BE2C (cell line): ENCODE measurements around the gene MTA1.

ENCODE experiments used
- DNase-seq: peaks from one replicate; pipeline ENCODE4 v3.0.0-alpha.2; 2020
- H3K27me3 ChIP-seq: fragments of 250-450 bp; sonication (Bioruptor Pico); 2 replicates; pipeline ENCODE4 v1.5.1; 2020; ENCODE audit warnings: mild to moderate bottlenecking
- H3K36me3 ChIP-seq: fragments of 250-450 bp; sonication (Bioruptor Pico); 2 replicates; pipeline ENCODE4 v1.5.1; 2020; ENCODE audit warnings: mild to moderate bottlenecking
- H3K4me1 ChIP-seq: fragments of 250-450 bp; sonication (Bioruptor Pico); 2 replicates; pipeline ENCODE4 v1.5.1; 2020
- H3K4me3 ChIP-seq: 2 replicates; pipeline ENCODE4 v1.5.1; 2011; ENCODE audit warnings: low read depth, low read length
- H3K9me3 ChIP-seq: fragments of 250-450 bp; sonication (Bioruptor Pico); 2 replicates; pipeline ENCODE4 v1.5.1; 2020
- CTCF ChIP-seq: IDR thresholded peaks from 2 replicates; pipeline ENCODE4 v1.5.1; 2012; ENCODE audit warnings: mild to moderate bottlenecking, low read depth, low read length

MTA1 gene

GRCh38 chr14:105484069-105484996 lies 64.7 kb downstream of the MTA1 start:
- Histone ChIP-seq H3K4me1 (peaks cover 60% of the 10 kb centered on the region), H3K36me3 (peaks cover 6% of the 10 kb centered on the region), H3K4me3 (no peak overlapping the region), H3K9me3 (no peaks in the 10 kb centered on the region), H3K27me3 (no peaks in the 10 kb centered on the region)
- TF ChIP-seq CTCF, result no peak
- DNase-seq, result no peak

- peaks cover 55% of the 10 kb centered on the region for H3K4me1 ChIP-seq
- H3K9me3 ChIP-seq, result no peaks in the 10 kb centered on the region
- DNase-seq, result no peak
- no peak for TF ChIP-seq CTCF
- no peak overlapping the region for H3K4me3 ChIP-seq
- no peaks in the 10 kb centered on the region for H3K27me3 ChIP-seq
- H3K36me3 ChIP-seq, result no peaks in the 10 kb centered on the region
Measured at GRCh38 chr14:105484997-105485393, 65.4 kb downstream of the MTA1 start.

- peak; percentile 87 for TF ChIP-seq CTCF
- H3K4me1 ChIP-seq, result peaks cover 49% of the 10 kb centered on the region
- no peaks in the 10 kb centered on the region for H3K9me3 ChIP-seq
- H3K4me3 ChIP-seq, result peak overlapping the region; percentile 58
- peak; percentile 92 for DNase-seq
- no peaks in the 10 kb centered on the region for H3K27me3 ChIP-seq
- no peaks in the 10 kb centered on the region for H3K36me3 ChIP-seq
Measured at GRCh38 chr14:105485739-105486162, 66.1 kb downstream of the MTA1 start.

- DNase-seq, result no peak
- peaks cover 49% of the 10 kb centered on the region for H3K4me1 ChIP-seq
- no peak for TF ChIP-seq CTCF
- no peaks in the 10 kb centered on the region for H3K36me3 ChIP-seq
- peak within 1 kb of the TSS; percentile 58 for H3K4me3 ChIP-seq
- H3K27me3 ChIP-seq, result no peaks in the 10 kb centered on the region
- no peaks in the 10 kb centered on the region for H3K9me3 ChIP-seq
Measured at GRCh38 chr14:105486163-105486973, 66.7 kb downstream of the MTA1 start, which contains the start of gene CRIP1. Gene CRIP1, plus strand, starts transcription at chr14:105486886. Its CDS starts 374 bp downstream, at chr14:105487260.

GRCh38 chr14:105486974-105487448 lies 67.4 kb downstream of the MTA1 start:
- H3K4me1 ChIP-seq, result peaks cover 52% of the 10 kb centered on the region
- H3K36me3 ChIP-seq, result no peaks in the 10 kb centered on the region
- H3K9me3 ChIP-seq, result no peaks in the 10 kb centered on the region
- DNase-seq, result peak; percentile 61
- no peaks in the 10 kb centered on the region for H3K27me3 ChIP-seq
- no peak for TF ChIP-seq CTCF
- peak overlapping the region; percentile 58 for H3K4me3 ChIP-seq
